Calu3 (cell line): ENCODE data around the gene ELMO1. TPM values are rescaled to one million over a fixed set of nuclear protein-coding genes. Genes with fewer than 3 reads are reported as not detected.

ENCODE experiments used
- BruUV-seq: library from RNA; stranded (reverse); fragments of 400-500 nt; replicated peaks from 2 replicates; lab custom pipeline; 2021; lab: Mats Ljungman, UMichigan
- CTCF ChIA-PET: fragments of 300-600 bp; sonication (Branson Sonifier 250); formaldehyde crosslinking; loops from one replicate; lab custom pipeline; 2022; ENCODE audit warnings: antibody characterized with exemption; lab: Charles Lee
- DNase-seq: peaks from one replicate; pipeline ENCODE4 v3.0.0; 2022
- H3K27ac Mint-ChIP-seq: one replicate; pipeline ENCODE4 v1.8.0; 2022; ENCODE audit warnings: mixed read lengths; ENCODE audit not compliant: unreplicated experiment
- H3K27me3 Mint-ChIP-seq: one replicate; pipeline ENCODE4 v1.8.0; 2022; ENCODE audit warnings: mixed read lengths; ENCODE audit not compliant: unreplicated experiment
- H3K36me3 Mint-ChIP-seq: one replicate; pipeline ENCODE4 v1.8.0; 2022; ENCODE audit warnings: mild to moderate bottlenecking, moderate library complexity, mixed read lengths; ENCODE audit not compliant: insufficient read depth, unreplicated experiment
- H3K4me1 Mint-ChIP-seq: one replicate; pipeline ENCODE4 v1.8.0; 2022; ENCODE audit warnings: mild to moderate bottlenecking, low read depth, mixed read lengths; ENCODE audit not compliant: unreplicated experiment
- H3K4me3 Mint-ChIP-seq: one replicate; pipeline ENCODE4 v1.8.0; 2022; ENCODE audit warnings: mild to moderate bottlenecking, low read depth, moderate library complexity, mixed read lengths; ENCODE audit not compliant: unreplicated experiment
- H3K9me3 Mint-ChIP-seq: one replicate; pipeline ENCODE4 v1.8.0; 2022; ENCODE audit warnings: low read depth, mixed read lengths; ENCODE audit not compliant: unreplicated experiment
- intact Hi-C: fragments of 100-400 bp; cut with micrococcal nuclease; formaldehyde crosslinking; loops from one replicate; pipeline ENCODE4 v1.10.0; 2022; ENCODE audit not compliant: unreplicated experiment
- total RNA-seq: library from RNA; stranded (reverse); gene quantifications from 2 replicates; pipeline ENCODE4 v1.2.3, GENCODE V29; 2022
- TF ChIP-seq, protein P1 (sequence below): fragments of 200-600 bp; IDR thresholded peaks from one replicate; pipeline ENCODE4 v1.8.0; 2022; ENCODE audit warnings: antibody characterized with exemption; ENCODE audit not compliant: unreplicated experiment

The ELMO1 gene
- total RNA-seq, 1 experiment from 2014 or later: not detected

DNA sequence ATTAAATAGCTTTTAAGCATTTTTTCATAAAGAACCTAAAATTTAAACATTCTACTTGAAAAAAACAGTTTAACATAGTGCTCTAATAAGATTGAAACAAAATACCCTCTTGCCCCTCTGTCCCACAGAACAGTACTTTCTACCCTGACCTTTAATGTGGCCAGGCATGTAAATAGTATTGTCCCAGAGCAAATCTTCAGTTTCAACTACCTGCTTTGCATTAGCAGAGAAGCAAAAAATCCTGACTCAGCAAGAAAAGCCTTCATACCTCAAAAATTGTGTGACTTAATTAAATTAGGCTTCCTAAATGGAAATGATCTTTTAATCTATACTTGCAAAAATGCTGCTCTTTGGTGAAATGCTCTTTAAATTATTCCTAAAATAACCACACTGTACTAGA lies 487.0 kb downstream of the ELMO1 start:
- DNase-seq: no peak
- Mint-ChIP-seq H3K4me3 (no peak overlapping the region), H3K36me3 (no peaks in the 10 kb centered on the region), H3K27me3 (no peaks in the 10 kb centered on the region), H3K27ac (no peak overlapping the region), H3K4me1 (peaks cover 35% of the 10 kb centered on the region), H3K9me3 (peaks cover 5% of the 10 kb centered on the region)
- BruUV-seq: no TSS peak
- intact Hi-C loops: loop anchor here (10.0 kb wide), 1 partner anchor 167 kb away; no protein-coding TSS in a partner anchor
- CTCF ChIA-PET: interaction anchor here (1.4 to 2.9 kb wide), 3 partner anchors 144 to 220 kb away, joined by 3 to 11 read pairs (median 4); no protein-coding TSS in a partner anchor
- TF ChIP-seq, protein P1, sequence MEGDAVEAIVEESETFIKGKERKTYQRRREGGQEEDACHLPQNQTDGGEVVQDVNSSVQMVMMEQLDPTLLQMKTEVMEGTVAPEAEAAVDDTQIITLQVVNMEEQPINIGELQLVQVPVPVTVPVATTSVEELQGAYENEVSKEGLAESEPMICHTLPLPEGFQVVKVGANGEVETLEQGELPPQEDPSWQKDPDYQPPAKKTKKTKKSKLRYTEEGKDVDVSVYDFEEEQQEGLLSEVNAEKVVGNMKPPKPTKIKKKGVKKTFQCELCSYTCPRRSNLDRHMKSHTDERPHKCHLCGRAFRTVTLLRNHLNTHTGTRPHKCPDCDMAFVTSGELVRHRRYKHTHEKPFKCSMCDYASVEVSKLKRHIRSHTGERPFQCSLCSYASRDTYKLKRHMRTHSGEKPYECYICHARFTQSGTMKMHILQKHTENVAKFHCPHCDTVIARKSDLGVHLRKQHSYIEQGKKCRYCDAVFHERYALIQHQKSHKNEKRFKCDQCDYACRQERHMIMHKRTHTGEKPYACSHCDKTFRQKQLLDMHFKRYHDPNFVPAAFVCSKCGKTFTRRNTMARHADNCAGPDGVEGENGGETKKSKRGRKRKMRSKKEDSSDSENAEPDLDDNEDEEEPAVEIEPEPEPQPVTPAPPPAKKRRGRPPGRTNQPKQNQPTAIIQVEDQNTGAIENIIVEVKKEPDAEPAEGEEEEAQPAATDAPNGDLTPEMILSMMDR: no peak

DNA sequence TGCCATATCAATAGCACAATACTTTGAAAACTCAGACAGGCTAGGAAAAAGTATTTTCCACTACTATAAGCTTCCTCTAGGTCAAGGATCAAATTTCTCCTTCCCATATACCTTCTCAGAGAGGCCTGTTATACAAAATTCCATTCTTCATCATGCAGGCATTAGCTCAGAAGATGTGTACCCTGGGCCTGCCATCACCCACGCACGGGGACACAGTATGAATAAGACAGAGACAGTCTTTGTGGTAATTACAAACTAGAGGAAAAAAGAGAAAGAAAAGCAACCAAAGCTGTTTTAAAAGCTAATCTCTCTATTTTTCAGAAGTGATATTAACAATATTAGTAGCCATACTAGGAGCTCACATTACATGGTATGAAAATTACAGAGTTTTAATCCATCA lies 487.6 kb downstream of the ELMO1 start:
- H3K9me3 Mint-ChIP-seq: peaks cover 5% of the 10 kb centered on the region
- no peaks in the 10 kb centered on the region for H3K36me3 Mint-ChIP-seq
- BruUV-seq: no TSS peak
- no peak overlapping the region for H3K4me3 Mint-ChIP-seq
- TF ChIP-seq, protein P1: no peak
- intact Hi-C loops: loop anchor here (10.0 kb wide), 1 partner anchor 166 kb away; no protein-coding TSS in a partner anchor
- peaks cover 2% of the 10 kb centered on the region for H3K27me3 Mint-ChIP-seq
- peaks cover 29% of the 10 kb centered on the region for H3K4me1 Mint-ChIP-seq
- CTCF ChIA-PET: interaction anchor here (1.0 to 2.9 kb wide), 3 partner anchors 56 to 221 kb away, joined by 3 to 11 read pairs (median 4); no protein-coding TSS in a partner anchor
- no peak for DNase-seq
- no peak overlapping the region for H3K27ac Mint-ChIP-seq

DNA sequence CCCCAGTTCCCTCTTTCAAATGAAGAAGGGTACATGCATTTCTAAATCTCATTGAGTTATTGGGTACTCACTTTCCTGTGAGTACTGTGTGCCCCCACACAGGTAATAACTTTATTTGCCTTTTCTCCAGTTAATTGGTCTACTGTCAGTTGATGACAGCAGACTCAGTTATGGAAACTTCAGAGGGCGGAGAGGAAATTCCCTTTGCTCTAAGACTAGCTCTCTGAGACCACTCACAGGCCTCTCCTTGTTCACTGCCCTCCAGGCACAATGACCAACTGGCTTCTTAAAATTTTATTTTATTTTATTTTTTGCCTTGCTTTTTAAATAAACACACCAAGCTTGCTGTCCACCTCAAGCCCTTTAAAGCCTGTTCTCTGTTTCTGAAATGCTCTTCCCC lies 488.6 kb downstream of the ELMO1 start:
- intact Hi-C loops: loop anchor here (10.0 kb wide), 1 partner anchor 165 kb away; no protein-coding TSS in a partner anchor
- no peaks in the 10 kb centered on the region for H3K36me3 Mint-ChIP-seq
- DNase-seq: no peak
- no peak overlapping the region for H3K27ac Mint-ChIP-seq
- H3K4me1 Mint-ChIP-seq: peaks cover 19% of the 10 kb centered on the region
- peaks cover 12% of the 10 kb centered on the region for H3K27me3 Mint-ChIP-seq
- H3K4me3 Mint-ChIP-seq: no peak overlapping the region
- TF ChIP-seq, protein P1: no peak
- peaks cover 4% of the 10 kb centered on the region for H3K9me3 Mint-ChIP-seq
- BruUV-seq: no TSS peak
- CTCF ChIA-PET: interaction anchor here (0.6 to 1.4 kb wide), 2 partner anchors 222 to 1605 kb away, joined by 3 read pairs; no protein-coding TSS in a partner anchor

DNA sequence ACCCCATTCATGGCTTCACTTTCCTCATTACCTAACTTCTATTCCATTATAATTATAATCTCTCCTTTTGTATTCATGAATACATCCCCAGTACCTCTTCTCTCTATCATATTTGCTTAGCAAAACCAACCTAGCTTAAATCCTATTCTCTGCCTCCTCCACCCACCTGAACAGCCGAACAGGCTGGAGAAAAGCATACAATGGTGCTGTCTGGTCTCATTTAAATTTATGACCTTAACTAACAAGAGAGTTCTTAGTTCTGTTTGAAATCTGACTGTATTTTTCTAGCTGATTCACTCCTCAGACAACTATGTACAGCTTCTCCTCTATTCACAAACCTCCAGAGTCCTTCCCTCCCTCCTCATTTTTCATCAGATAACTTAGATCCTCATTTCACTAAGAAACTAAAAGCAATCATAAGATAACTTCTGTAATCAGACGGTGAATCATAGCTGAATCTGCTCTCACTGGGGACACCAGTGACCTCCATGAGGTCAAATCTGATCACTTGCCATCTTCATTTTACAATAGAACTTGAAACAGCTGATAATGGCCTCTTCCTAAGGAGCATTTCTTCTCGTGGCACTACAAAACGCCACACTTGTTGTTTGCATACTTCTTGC lies 490.4 kb downstream of the ELMO1 start:
- TF ChIP-seq, protein P1: no peak
- H3K27me3 Mint-ChIP-seq: peaks cover 25% of the 10 kb centered on the region
- no peak for DNase-seq
- H3K4me1 Mint-ChIP-seq: peaks cover 13% of the 10 kb centered on the region
- no peaks in the 10 kb centered on the region for H3K36me3 Mint-ChIP-seq
- CTCF ChIA-PET: interaction anchor here (1.0 to 1.4 kb wide), 2 partner anchors 224 to 240 kb away, joined by 3 read pairs; no protein-coding TSS in a partner anchor
- H3K9me3 Mint-ChIP-seq: peaks cover 2% of the 10 kb centered on the region
- no TSS peak for BruUV-seq
- intact Hi-C loops: no loop called here
- H3K27ac Mint-ChIP-seq: no peak overlapping the region
- H3K4me3 Mint-ChIP-seq: no peak overlapping the region
